IMR-90 (cell line): Measurements from ENCODE around the gene CRLF1. TPM values are rescaled to one million over a fixed set of nuclear protein-coding genes. Genes with fewer than 3 reads are reported as not detected.

Experiments
- ATAC-seq: fragments of 200-7000 bp; cut with Tn5 transposase; 2 replicates; pipeline ENCODE4 v1.9.1; 2020; ENCODE audit warnings: low read depth, mild to moderate bottlenecking, moderate library complexity
- BruUV-seq: library from RNA; stranded (reverse); fragments of 400-500 nt; replicated peaks from 2 replicates; lab custom pipeline; 2021; lab: Mats Ljungman, UMichigan
- CTCF ChIA-PET: fragments of 300-600 bp; formaldehyde crosslinking; extraction: SDS; loops from one replicate; lab custom pipeline; 2021; ENCODE audit warnings: antibody characterized with exemption; lab: Yijun Ruan, JAX
- POLR2A ChIA-PET: fragments of 300-600 bp; sonication (Branson Sonifier 250); formaldehyde crosslinking; loops from one replicate; lab custom pipeline; 2022; ENCODE audit warnings: antibody characterized with exemption; ENCODE audit not compliant: unreplicated experiment; lab: Charles Lee
- DNase-seq: peaks from one replicate; pipeline ENCODE4 v3.0.0; 2013
- H2AFZ ChIP-seq: replicated peaks from 2 replicates; pipeline ENCODE3; 2013; ENCODE audit warnings: low read length, mild to moderate bottlenecking; ENCODE audit not compliant: poor library complexity
- H2AK5ac ChIP-seq: 2 replicates; pipeline ENCODE4 v1.6.1; 2013; ENCODE audit warnings: low read depth, low read length, inconsistent platforms
- H2AK9ac ChIP-seq: replicated peaks from 2 replicates; pipeline ENCODE3; 2013; ENCODE audit warnings: mild to moderate bottlenecking, low read depth, low read length, moderate library complexity; ENCODE audit not compliant: poor library complexity
- H2BK120ac ChIP-seq: 2 replicates; pipeline ENCODE4 v1.6.1; 2013; ENCODE audit warnings: low read depth, low read length, inconsistent platforms
- H2BK15ac ChIP-seq: 3 replicates; pipeline ENCODE4 v1.6.1; 2013; ENCODE audit warnings: low read depth, low read length, inconsistent platforms
- H2BK20ac ChIP-seq: 2 replicates; pipeline ENCODE4 v1.6.1; 2013; ENCODE audit warnings: low read depth, mild to moderate bottlenecking, inconsistent platforms, low read length, moderate library complexity
- H2BK5ac ChIP-seq: 2 replicates; pipeline ENCODE4 v1.6.1; 2013; ENCODE audit warnings: mild to moderate bottlenecking, low read depth, low read length, inconsistent platforms; ENCODE audit not compliant: poor library complexity, severe bottlenecking
- H3K14ac ChIP-seq: replicated peaks from 2 replicates; pipeline ENCODE4 v1.6.1; 2013; ENCODE audit warnings: low read depth, low read length, inconsistent platforms
- H3K18ac ChIP-seq: 2 replicates; pipeline ENCODE4 v1.6.1; 2013; ENCODE audit warnings: low read depth, low read length, control low read depth
- H3K23ac ChIP-seq: 2 replicates; pipeline ENCODE4 v1.6.1; 2013; ENCODE audit warnings: low read depth, low read length, inconsistent platforms
- H3K27ac ChIP-seq: 2 replicates; pipeline ENCODE4 v1.5.1; 2013; ENCODE audit warnings: mild to moderate bottlenecking, control low read depth, low read length; ENCODE audit not compliant: insufficient read depth
- H3K27me3 ChIP-seq: 2 replicates; pipeline ENCODE4 v1.6.1; 2013; ENCODE audit warnings: low read length; ENCODE audit not compliant: control insufficient read depth, insufficient read depth
- H3K36me3 ChIP-seq: 2 replicates; pipeline ENCODE4 v1.6.1; 2013; ENCODE audit warnings: low read length, mixed read lengths; ENCODE audit not compliant: control insufficient read depth, insufficient read depth
- H3K4ac ChIP-seq: 2 replicates; pipeline ENCODE4 v1.6.1; 2013; ENCODE audit warnings: low read depth, low read length, inconsistent platforms
- H3K4me1 ChIP-seq: 2 replicates; pipeline ENCODE4 v1.6.1; 2013; ENCODE audit warnings: low read length, mixed read lengths; ENCODE audit not compliant: control insufficient read depth, insufficient read depth
- H3K4me2 ChIP-seq: 2 replicates; pipeline ENCODE4 v1.6.1; 2013; ENCODE audit warnings: low read depth, mild to moderate bottlenecking, control low read depth, low read length, moderate library complexity
- H3K4me3 ChIP-seq: 2 replicates; pipeline ENCODE4 v1.5.1; 2013; ENCODE audit warnings: low read depth, mild to moderate bottlenecking, control low read depth, low read length, moderate library complexity; ENCODE audit not compliant: insufficient read depth
- H3K56ac ChIP-seq: 2 replicates; pipeline ENCODE4 v1.6.1; 2013; ENCODE audit warnings: low read length, inconsistent platforms; ENCODE audit not compliant: insufficient read depth; ENCODE audit errors: extremely low read depth
- H3K79me1 ChIP-seq, 2 experiments: 2 replicates each; pipeline ENCODE4 v1.6.1; 2013; ENCODE audit warnings: low read length in 2 of 2, inconsistent platforms in 1 of 2, low read depth in 1 of 2
- H3K9ac ChIP-seq: 2 replicates; pipeline ENCODE4 v1.6.1; 2013; ENCODE audit warnings: low read depth, low read length, control low read depth
- H3K9me1 ChIP-seq: 2 replicates; pipeline ENCODE4 v1.6.1; 2013; ENCODE audit warnings: low read length, inconsistent platforms; ENCODE audit not compliant: insufficient read depth
- H3K9me3 ChIP-seq: 2 replicates; pipeline ENCODE4 v1.6.1; 2013; ENCODE audit warnings: low read length; ENCODE audit not compliant: control insufficient read depth, insufficient read depth
- H4K20me1 ChIP-seq: 2 replicates; pipeline ENCODE4 v1.6.1; 2013; ENCODE audit warnings: low read length, inconsistent platforms; ENCODE audit not compliant: insufficient read depth
- H4K5ac ChIP-seq: 2 replicates; pipeline ENCODE4 v1.6.1; 2013; ENCODE audit warnings: mild to moderate bottlenecking, low read depth, low read length, control low read depth
- H4K8ac ChIP-seq, 2 experiments: 2 replicates each; pipeline ENCODE4 v1.6.1; 2013; ENCODE audit warnings: low read depth in 2 of 2, low read length in 2 of 2, control low read depth in 1 of 2, inconsistent platforms in 1 of 2
- H4K91ac ChIP-seq: 2 replicates; pipeline ENCODE4 v1.6.1; 2013; ENCODE audit warnings: low read depth, low read length, inconsistent platforms; ENCODE audit not compliant: insufficient read depth
- POLR2A ChIP-seq: IDR thresholded peaks from 2 replicates; pipeline ENCODE4 v1.6.1; 2012; ENCODE audit warnings: mild to moderate bottlenecking, low read depth, low read length
- RAD21 ChIP-seq: IDR thresholded peaks from 2 replicates; pipeline ENCODE4 v1.6.1; 2012; ENCODE audit warnings: low read length, improper control_type of control experiment
- RFX5 ChIP-seq: IDR thresholded peaks from 2 replicates; pipeline ENCODE4 v1.8.0; 2012; ENCODE audit warnings: low read depth, mild to moderate bottlenecking, low read length, moderate library complexity
- WGBS, 2 experiments: methylation state at CpG; one replicate each; pipeline versions ENCODE4 v1.1.5 to v1.1.7; 2013; ENCODE audit warnings: missing lambda C conversion rate in 2 of 2; ENCODE audit not compliant: insufficient read length in 1 of 2; ENCODE audit errors: extremely low coverage in 2 of 2; 5-methylcytosine and 5-hydroxymethylcytosine counted together
- dilution Hi-C: fragments of 300-500 bp; cut with HindIII; formaldehyde crosslinking; loops from one replicate; pipeline ENCODE4 v1.14.3; 2018; ENCODE audit warnings: low sequenced_read_pairs; ENCODE audit not compliant: unreplicated experiment
- in situ Hi-C: fragments of 300-500 bp; cut with MboI; formaldehyde crosslinking; loops from 3 replicates; pipeline ENCODE4 v1.14.3; 2019; ENCODE audit warnings: low sequenced_read_pairs, inconsistent platforms, mixed read lengths
- intact Hi-C: fragments of 100-400 bp; cut with micrococcal nuclease; formaldehyde crosslinking; loops from 2 replicates; pipeline ENCODE4 v1.10.0; 2022
- polyA plus RNA-seq, 3 experiments: library from polyadenylated mRNA; depleted of rRNA; stranded (reverse); fragments of >200 nt; gene quantifications; 2 replicates each; pipeline ENCODE4 v1.2.3, GENCODE V29; 2012; ENCODE audit warnings: low replicate concordance in 1 of 3
- total RNA-seq: library from RNA; depleted of rRNA; stranded (reverse); fragments of >200 nt; gene quantifications from 2 replicates; pipeline ENCODE4 v1.2.3, GENCODE V29; 2012
- TF ChIP-seq, protein P1 (sequence below): fragments of 150-350 bp; IDR thresholded peaks from 2 replicates; pipeline ENCODE4 v1.6.1; 2017; ENCODE audit warnings: mild to moderate bottlenecking, antibody characterized with exemption, low read length, low read depth
- TF ChIP-seq, protein P2 (sequence below): fragments of 150-350 bp; IDR thresholded peaks from 2 replicates; pipeline ENCODE4 v1.6.1; 2016; ENCODE audit warnings: low read depth, mild to moderate bottlenecking, low read length, moderate library complexity, borderline replicate concordance
- TF ChIP-seq, protein P3 (sequence below): conservative IDR thresholded peaks from 2 replicates; pipeline ENCODE4 v1.5.1; 2012; ENCODE audit warnings: mild to moderate bottlenecking, low read depth, low read length, improper control_type of control experiment

CRLF1 gene
- total and polyA plus RNA-seq, 2 of the 4 experiments (the other 2 are of a cell fraction) = 0.18 to 3.1 TPM

DNA sequence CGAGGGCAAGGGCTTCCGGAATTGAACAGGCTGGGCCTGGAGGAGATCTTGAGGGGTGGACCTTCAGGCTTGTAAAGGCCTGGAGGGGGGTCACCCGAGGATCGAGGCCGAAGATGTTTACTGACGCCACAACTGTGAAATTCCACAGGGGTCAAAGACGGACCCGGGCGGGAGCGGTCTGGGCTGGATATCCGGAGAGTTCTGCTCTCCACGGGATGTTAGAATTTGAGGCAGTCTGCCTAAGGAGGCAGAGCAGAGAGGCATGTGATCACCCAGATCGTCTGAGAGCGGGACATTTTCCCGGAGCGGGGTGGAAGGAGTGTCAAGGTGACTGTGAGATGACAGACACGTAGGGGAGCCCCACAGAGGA, 43.4 kb upstream of the CRLF1 start:
- peak overlapping the region; percentile 64 for H3K56ac ChIP-seq
- peak overlapping the region; percentile 84 for H2BK20ac ChIP-seq
- ATAC-seq = peak; percentile 64
- H2BK15ac ChIP-seq = peak overlapping the region; percentile 55; the same call in 1 of the 3 replicates
- in situ Hi-C loops = no loop called here
- peaks cover 30% of the 10 kb centered on the region for H3K9me1 ChIP-seq
- ChIA-PET CTCF (no interaction called here), POLR2A (no interaction called here)
- H3K18ac ChIP-seq = peak overlapping the region; percentile 59
- peaks cover 22 to 61% of the 10 kb centered on the region in 2 experiments; a peak in 3 of 4 replicates for H3K79me1 ChIP-seq
- peak overlapping the region; percentile 83 for H4K91ac ChIP-seq
- H3K4me1 ChIP-seq = peaks cover 37% of the 10 kb centered on the region
- no peak overlapping the region for H3K4me3 ChIP-seq
- DNase-seq = peak; percentile 61
- dilution Hi-C loops = no loop called here
- intact Hi-C loops = loop anchor here (1.0 kb wide), 1 partner anchor 56 kb away; no protein-coding TSS in a partner anchor
- TF ChIP-seq POLR2A (no peak), RFX5 (no peak), RAD21 (no peak)
- TF ChIP-seq, protein P1, sequence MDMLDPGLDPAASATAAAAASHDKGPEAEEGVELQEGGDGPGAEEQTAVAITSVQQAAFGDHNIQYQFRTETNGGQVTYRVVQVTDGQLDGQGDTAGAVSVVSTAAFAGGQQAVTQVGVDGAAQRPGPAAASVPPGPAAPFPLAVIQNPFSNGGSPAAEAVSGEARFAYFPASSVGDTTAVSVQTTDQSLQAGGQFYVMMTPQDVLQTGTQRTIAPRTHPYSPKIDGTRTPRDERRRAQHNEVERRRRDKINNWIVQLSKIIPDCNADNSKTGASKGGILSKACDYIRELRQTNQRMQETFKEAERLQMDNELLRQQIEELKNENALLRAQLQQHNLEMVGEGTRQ = peak; percentile 21; the same call in 1 of the 2 replicates
- TF ChIP-seq, protein P2, sequence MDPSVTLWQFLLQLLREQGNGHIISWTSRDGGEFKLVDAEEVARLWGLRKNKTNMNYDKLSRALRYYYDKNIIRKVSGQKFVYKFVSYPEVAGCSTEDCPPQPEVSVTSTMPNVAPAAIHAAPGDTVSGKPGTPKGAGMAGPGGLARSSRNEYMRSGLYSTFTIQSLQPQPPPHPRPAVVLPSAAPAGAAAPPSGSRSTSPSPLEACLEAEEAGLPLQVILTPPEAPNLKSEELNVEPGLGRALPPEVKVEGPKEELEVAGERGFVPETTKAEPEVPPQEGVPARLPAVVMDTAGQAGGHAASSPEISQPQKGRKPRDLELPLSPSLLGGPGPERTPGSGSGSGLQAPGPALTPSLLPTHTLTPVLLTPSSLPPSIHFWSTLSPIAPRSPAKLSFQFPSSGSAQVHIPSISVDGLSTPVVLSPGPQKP = no peak
- TF ChIP-seq, protein P3, sequence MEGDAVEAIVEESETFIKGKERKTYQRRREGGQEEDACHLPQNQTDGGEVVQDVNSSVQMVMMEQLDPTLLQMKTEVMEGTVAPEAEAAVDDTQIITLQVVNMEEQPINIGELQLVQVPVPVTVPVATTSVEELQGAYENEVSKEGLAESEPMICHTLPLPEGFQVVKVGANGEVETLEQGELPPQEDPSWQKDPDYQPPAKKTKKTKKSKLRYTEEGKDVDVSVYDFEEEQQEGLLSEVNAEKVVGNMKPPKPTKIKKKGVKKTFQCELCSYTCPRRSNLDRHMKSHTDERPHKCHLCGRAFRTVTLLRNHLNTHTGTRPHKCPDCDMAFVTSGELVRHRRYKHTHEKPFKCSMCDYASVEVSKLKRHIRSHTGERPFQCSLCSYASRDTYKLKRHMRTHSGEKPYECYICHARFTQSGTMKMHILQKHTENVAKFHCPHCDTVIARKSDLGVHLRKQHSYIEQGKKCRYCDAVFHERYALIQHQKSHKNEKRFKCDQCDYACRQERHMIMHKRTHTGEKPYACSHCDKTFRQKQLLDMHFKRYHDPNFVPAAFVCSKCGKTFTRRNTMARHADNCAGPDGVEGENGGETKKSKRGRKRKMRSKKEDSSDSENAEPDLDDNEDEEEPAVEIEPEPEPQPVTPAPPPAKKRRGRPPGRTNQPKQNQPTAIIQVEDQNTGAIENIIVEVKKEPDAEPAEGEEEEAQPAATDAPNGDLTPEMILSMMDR = no peak
- H2AK9ac ChIP-seq = peak overlapping the region; percentile 22
- H4K8ac ChIP-seq = peak overlapping the region; percentile 20 to 83
- H3K27me3 ChIP-seq = no peaks in the 10 kb centered on the region
- H3K23ac ChIP-seq = peak overlapping the region; percentile 85
- H2BK5ac ChIP-seq = peak overlapping the region; percentile 81
- peak overlapping the region; percentile 45 for H3K14ac ChIP-seq
- H3K27ac ChIP-seq = peak overlapping the region; percentile 71
- no TSS peak for BruUV-seq
- H3K9ac ChIP-seq = peak overlapping the region; percentile 19; the same call in 1 of the 2 replicates
- peak overlapping the region; percentile 90 for H3K4ac ChIP-seq
- H2BK120ac ChIP-seq = peak overlapping the region; percentile 85
- no peaks in the 10 kb centered on the region for H3K9me3 ChIP-seq
- H4K20me1 ChIP-seq = peaks cover 34% of the 10 kb centered on the region
- H2AK5ac ChIP-seq = peak overlapping the region; percentile 71
- peak overlapping the region; percentile 84 for H2AFZ ChIP-seq
- peak overlapping the region; percentile 58 for H3K4me2 ChIP-seq
- H3K36me3 ChIP-seq = no peaks in the 10 kb centered on the region
- H4K5ac ChIP-seq = peak overlapping the region; percentile 13; the same call in 1 of the 2 replicates
- 3% methylated on average over 6 of the region's 17 CpGs; no CpG with 5 or more reads in 1 of the 2 experiments for WGBS, 2 experiments
